OCI-LY1 (cell line): Measurements from ENCODE around the gene RIN3.

Source experiments
- H2AFZ ChIP-seq: fragments of 200-600 bp; sonication (generic), shearing (Covaris generic); 2 replicates; pipeline ENCODE4 v1.6.0; 2014; ENCODE audit warnings: antibody characterized with exemption, mild to moderate bottlenecking, low read length
- H3F3A ChIP-seq: fragments of 200-600 bp; sonication (generic), shearing (Covaris generic); 2 replicates; pipeline ENCODE4 v1.6.0; 2014; ENCODE audit warnings: mild to moderate bottlenecking, antibody characterized with exemption, low read length, moderate library complexity; ENCODE audit not compliant: insufficient read depth
- H3K27ac ChIP-seq: fragments of 200-600 bp; sonication (generic); 2 replicates; pipeline ENCODE4 v1.5.1; 2014; ENCODE audit warnings: low read length, mixed run types, mild to moderate bottlenecking, low read depth; ENCODE audit not compliant: poor library complexity, severe bottlenecking
- H3K27me3 ChIP-seq: fragments of 200-600 bp; sonication (generic); 2 replicates; pipeline ENCODE4 v1.6.0; 2014; ENCODE audit warnings: antibody characterized with exemption, mild to moderate bottlenecking, low read length, moderate library complexity; ENCODE audit not compliant: insufficient read depth
- H3K36me3 ChIP-seq: fragments of 200-600 bp; sonication (generic); 2 replicates; pipeline ENCODE4 v1.6.1; 2014; ENCODE audit warnings: mild to moderate bottlenecking, antibody characterized with exemption, low read length, moderate library complexity, mixed read lengths; ENCODE audit not compliant: insufficient read depth
- H3K4me1 ChIP-seq: fragments of 200-600 bp; sonication (generic); 2 replicates; pipeline ENCODE4 v1.5.1; 2014; ENCODE audit warnings: mild to moderate bottlenecking, low read length, moderate library complexity; ENCODE audit not compliant: insufficient read depth, severe bottlenecking
- H3K4me2 ChIP-seq: fragments of 200-600 bp; sonication (generic), shearing (Covaris generic); 2 replicates; pipeline ENCODE4 v1.6.1; 2014; ENCODE audit warnings: low read length
- H3K4me3 ChIP-seq: fragments of 200-600 bp; sonication (generic); 2 replicates; pipeline ENCODE4 v1.5.1; 2014; ENCODE audit warnings: low read length, low read depth, mild to moderate bottlenecking, mixed read lengths; ENCODE audit not compliant: poor library complexity, severe bottlenecking
- H3K79me2 ChIP-seq: fragments of 200-600 bp; shearing (Covaris generic); 2 replicates; pipeline ENCODE4 v1.6.1; 2016; ENCODE audit warnings: mixed run types, low read length, mixed read lengths; ENCODE audit not compliant: insufficient read depth
- H3K9ac ChIP-seq: fragments of 200-600 bp; sonication (generic), shearing (Covaris generic); 2 replicates; pipeline ENCODE4 v1.6.1; 2014; ENCODE audit warnings: mild to moderate bottlenecking, low read length, mixed read lengths
- H3K9me2 ChIP-seq: fragments of 200-600 bp; sonication (generic), shearing (Covaris generic); 2 replicates; pipeline ENCODE4 v1.6.1; 2014; ENCODE audit warnings: low read depth, mild to moderate bottlenecking, low read length, mixed read lengths
- H3K9me3 ChIP-seq: fragments of 200-600 bp; shearing (Covaris generic); 2 replicates; pipeline ENCODE4 v1.6.1; 2014; ENCODE audit warnings: low read length, mixed read lengths
- H4K20me1 ChIP-seq: fragments of 200-600 bp; sonication (generic), shearing (Covaris generic); 2 replicates; pipeline ENCODE4 v1.6.0; 2016; ENCODE audit warnings: mild to moderate bottlenecking, low read length; ENCODE audit not compliant: insufficient read depth
- EZH2 ChIP-seq: fragments of 200-600 bp; sonication (generic), shearing (Covaris generic); IDR thresholded peaks from 2 replicates; pipeline ENCODE4 v1.8.0; 2017; ENCODE audit warnings: borderline replicate concordance, mixed run types, mild to moderate bottlenecking, antibody characterized with exemption, low read length, moderate library complexity, mixed read lengths
- TF ChIP-seq, protein P1 (sequence below): fragments of 200-600 bp; sonication (generic), shearing (Covaris generic); IDR thresholded peaks from 2 replicates; pipeline ENCODE4 v1.5.1; 2017; ENCODE audit warnings: mild to moderate bottlenecking, antibody characterized with exemption, low read length, moderate library complexity, mixed read lengths

Gene RIN3

DNA sequence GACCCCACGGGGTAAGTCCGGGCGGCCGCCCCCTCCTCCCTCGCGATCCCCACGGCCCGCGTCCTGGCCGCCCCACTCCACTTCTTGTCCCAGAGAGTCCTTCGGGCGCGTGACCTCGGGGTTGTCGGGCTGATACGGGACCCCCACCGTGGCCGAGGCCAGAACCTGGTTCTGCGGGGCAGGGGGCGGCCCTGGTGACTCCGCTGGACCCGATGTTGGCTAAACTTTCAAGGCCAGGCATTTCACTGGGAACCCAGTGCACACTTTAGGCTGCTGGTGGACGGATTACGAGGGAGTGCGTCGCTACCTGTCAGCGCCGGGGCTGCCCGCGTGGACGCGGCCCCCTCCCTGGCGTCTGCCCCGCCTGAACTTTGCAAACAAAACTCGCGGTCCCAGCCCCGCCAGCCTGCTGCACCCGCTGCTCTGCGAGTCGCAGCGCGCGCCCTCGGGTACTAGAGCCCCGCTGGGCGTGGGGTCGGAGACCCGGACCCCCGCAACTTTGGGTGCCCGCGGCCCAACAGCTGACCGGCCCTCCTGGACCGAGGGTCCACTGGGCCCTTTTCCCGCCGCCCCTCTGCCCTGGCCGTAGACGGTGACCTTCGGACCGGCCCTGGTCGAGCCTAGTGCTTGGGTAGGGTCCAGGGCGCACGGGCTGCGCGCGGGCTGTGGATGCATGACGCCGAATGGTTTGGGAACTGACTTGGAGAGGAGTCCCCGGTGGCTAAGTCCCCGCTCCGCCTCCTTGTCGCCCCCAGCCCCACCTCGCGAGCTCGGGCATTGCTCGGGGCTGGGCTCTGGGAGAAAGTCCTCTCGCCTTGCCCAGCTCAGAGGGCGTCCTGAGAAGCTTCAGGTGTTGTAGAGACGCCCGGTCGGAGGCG, 624 bp downstream of the RIN3 start:
- no peaks in the 10 kb centered on the region for H3F3A ChIP-seq
- no peaks in the 10 kb centered on the region for H4K20me1 ChIP-seq
- no peaks in the 10 kb centered on the region for H3K9me3 ChIP-seq
- no peaks in the 10 kb centered on the region for H3K9me2 ChIP-seq
- no peak overlapping the region for H3K4me2 ChIP-seq
- no peaks in the 10 kb centered on the region for H3K27me3 ChIP-seq
- TF ChIP-seq, protein P1, sequence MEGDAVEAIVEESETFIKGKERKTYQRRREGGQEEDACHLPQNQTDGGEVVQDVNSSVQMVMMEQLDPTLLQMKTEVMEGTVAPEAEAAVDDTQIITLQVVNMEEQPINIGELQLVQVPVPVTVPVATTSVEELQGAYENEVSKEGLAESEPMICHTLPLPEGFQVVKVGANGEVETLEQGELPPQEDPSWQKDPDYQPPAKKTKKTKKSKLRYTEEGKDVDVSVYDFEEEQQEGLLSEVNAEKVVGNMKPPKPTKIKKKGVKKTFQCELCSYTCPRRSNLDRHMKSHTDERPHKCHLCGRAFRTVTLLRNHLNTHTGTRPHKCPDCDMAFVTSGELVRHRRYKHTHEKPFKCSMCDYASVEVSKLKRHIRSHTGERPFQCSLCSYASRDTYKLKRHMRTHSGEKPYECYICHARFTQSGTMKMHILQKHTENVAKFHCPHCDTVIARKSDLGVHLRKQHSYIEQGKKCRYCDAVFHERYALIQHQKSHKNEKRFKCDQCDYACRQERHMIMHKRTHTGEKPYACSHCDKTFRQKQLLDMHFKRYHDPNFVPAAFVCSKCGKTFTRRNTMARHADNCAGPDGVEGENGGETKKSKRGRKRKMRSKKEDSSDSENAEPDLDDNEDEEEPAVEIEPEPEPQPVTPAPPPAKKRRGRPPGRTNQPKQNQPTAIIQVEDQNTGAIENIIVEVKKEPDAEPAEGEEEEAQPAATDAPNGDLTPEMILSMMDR, result no peak
- TF ChIP-seq EZH2, result no peak
- H3K36me3 ChIP-seq, result no peaks in the 10 kb centered on the region
- no peak overlapping the region for H3K4me3 ChIP-seq
- no peak overlapping the region for H3K9ac ChIP-seq
- H3K79me2 ChIP-seq, result no peaks in the 10 kb centered on the region
- H3K27ac ChIP-seq, result no peak overlapping the region
- H3K4me1 ChIP-seq, result no peaks in the 10 kb centered on the region
- no peak overlapping the region for H2AFZ ChIP-seq

DNA sequence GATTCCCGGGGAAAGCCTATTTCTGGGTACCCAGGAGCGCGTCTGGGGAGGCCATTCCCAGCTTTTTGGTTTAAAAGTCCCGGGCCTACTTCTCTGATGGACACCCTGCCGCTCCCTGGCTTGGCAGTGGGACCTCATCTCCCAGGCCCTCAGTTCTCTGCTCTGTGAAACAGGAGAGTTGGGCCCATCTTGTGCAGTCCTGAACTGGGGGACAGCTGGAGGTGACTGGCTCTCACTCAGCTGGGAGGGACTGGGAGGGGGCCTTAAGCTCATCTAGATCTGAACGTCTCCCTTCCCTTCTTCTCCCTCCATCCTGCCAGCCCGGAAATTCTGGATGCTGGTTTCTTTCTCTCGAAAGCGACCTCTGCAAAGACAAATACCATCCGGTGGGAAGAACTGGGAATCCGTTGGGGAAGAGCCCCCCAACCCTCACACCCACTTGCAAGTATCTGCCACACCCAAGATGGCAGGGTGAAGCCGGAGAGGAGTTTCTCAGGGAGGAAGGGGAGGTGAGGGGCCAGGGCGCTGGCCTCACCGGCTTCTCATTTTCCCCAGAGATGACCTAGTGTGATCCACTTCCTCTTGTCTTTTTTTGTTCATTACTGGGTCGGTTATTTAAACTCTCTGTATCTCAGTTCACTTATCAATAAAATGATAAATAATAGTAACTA, 1.4 kb downstream of the RIN3 start:
- Histone ChIP-seq H3K36me3 (no peaks in the 10 kb centered on the region), H3K9ac (no peak overlapping the region), H3K9me3 (no peaks in the 10 kb centered on the region), H3F3A (no peaks in the 10 kb centered on the region), H3K4me2 (no peak overlapping the region), H3K4me3 (no peak overlapping the region), H3K27ac (no peak overlapping the region), H3K27me3 (no peaks in the 10 kb centered on the region), H2AFZ (no peak overlapping the region), H3K9me2 (no peaks in the 10 kb centered on the region), H3K79me2 (no peaks in the 10 kb centered on the region), H3K4me1 (no peaks in the 10 kb centered on the region), H4K20me1 (no peaks in the 10 kb centered on the region)
- no peak for TF ChIP-seq EZH2
- TF ChIP-seq, protein P1, result no peak

- no peaks in the 10 kb centered on the region for H3F3A ChIP-seq
- H4K20me1 ChIP-seq, result no peaks in the 10 kb centered on the region
- no peaks in the 10 kb centered on the region for H3K4me1 ChIP-seq
- H3K4me3 ChIP-seq, result no peak overlapping the region
- no peaks in the 10 kb centered on the region for H3K9me2 ChIP-seq
- TF ChIP-seq, protein P1, result no peak
- TF ChIP-seq EZH2, result no peak
- no peaks in the 10 kb centered on the region for H3K79me2 ChIP-seq
- H3K27me3 ChIP-seq, result no peaks in the 10 kb centered on the region
- no peak overlapping the region for H2AFZ ChIP-seq
- H3K9ac ChIP-seq, result no peak overlapping the region
- no peaks in the 10 kb centered on the region for H3K36me3 ChIP-seq
- H3K4me2 ChIP-seq, result no peak overlapping the region
- H3K27ac ChIP-seq, result no peak overlapping the region
- no peaks in the 10 kb centered on the region for H3K9me3 ChIP-seq
These were observed 2.2 kb downstream of the RIN3 start for GRCh38 chr14:92515546-92516343.
